ENCODE results near the gene ADGRB2.

The ADGRB2 gene

DNA sequence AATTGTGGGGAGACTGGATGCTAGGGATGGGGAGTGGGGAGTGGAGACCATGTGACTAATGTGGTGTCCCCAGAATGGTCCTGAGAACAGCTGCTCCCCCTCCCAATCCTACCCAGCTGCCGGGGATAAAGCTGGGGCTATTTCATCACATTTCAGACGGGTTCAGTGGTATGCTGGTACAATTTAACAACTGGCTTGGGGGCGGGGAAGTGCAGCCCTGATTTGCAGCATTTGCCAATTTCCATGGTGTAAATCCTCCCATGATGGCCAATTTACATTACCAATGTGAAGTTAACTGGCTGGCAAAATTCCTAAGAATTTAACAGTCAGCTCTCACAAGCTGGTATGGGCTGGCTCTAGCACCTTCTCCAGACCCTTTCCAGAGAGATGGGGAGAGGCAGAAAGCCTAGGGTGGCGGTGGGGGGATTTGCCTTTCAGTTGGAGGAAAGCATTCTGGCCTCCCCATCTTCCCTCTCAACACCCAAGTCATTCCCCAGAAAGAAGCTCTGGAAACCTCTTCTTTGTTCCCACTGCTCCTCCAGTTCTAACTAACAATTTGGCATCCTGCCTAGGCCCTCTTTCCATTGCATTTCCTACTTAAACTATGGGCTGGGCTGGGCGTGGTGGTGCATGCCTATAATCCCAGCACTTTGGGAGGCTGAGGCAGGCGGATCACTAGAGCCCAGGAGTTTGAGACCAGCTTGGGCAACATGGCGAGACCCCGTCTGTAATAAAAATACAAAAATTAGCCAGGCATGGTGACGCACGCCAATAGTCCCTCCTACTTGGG, 11.3 kb upstream of the ADGRB2 start:
- no peaks in the 10 kb centered on the region for H3K36me3 Mint-ChIP-seq (ENCODE audit: low read depth)
- H3K4me1 Mint-ChIP-seq = peaks cover 62% of the 10 kb centered on the region
- H3K4me3 Mint-ChIP-seq = no peak overlapping the region
- H3K9me3 Mint-ChIP-seq = peaks cover 3% of the 10 kb centered on the region
- peaks cover 73% of the 10 kb centered on the region for H3K27me3 Mint-ChIP-seq (ENCODE audit: low read depth)
- no peak overlapping the region for H3K27ac Mint-ChIP-seq
- TF ChIP-seq, protein P1, sequence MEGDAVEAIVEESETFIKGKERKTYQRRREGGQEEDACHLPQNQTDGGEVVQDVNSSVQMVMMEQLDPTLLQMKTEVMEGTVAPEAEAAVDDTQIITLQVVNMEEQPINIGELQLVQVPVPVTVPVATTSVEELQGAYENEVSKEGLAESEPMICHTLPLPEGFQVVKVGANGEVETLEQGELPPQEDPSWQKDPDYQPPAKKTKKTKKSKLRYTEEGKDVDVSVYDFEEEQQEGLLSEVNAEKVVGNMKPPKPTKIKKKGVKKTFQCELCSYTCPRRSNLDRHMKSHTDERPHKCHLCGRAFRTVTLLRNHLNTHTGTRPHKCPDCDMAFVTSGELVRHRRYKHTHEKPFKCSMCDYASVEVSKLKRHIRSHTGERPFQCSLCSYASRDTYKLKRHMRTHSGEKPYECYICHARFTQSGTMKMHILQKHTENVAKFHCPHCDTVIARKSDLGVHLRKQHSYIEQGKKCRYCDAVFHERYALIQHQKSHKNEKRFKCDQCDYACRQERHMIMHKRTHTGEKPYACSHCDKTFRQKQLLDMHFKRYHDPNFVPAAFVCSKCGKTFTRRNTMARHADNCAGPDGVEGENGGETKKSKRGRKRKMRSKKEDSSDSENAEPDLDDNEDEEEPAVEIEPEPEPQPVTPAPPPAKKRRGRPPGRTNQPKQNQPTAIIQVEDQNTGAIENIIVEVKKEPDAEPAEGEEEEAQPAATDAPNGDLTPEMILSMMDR (IDR thresholded peaks at IDR 0.05; ENCODE audit: unreplicated experiment in 3 of 3) = no peak

DNA sequence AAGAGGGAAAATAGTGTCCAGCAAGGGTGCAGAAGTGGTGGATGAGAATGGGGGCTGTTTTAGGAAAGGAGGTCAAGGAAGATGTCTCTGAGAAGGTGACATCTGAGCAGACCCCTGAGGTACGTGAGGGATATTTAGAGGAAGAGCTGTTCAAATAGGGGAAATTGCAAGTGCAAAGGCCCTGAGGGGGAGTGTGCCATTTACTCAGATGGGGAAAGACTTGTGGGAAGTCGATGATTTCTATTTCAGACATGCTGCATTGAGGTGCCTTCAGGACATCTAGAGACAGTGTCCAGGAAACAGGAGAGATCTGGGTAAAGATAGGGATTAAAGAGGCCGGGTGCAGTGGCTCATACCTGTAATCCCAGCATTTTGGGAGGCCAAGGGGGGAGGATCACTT, 10.4 kb upstream of the ADGRB2 start:
- Mint-ChIP-seq H3K27me3 (ENCODE audit: low read depth) (peaks cover 81% of the 10 kb centered on the region), H3K4me3 (no peak overlapping the region), H3K4me1 (peaks cover 62% of the 10 kb centered on the region)

DNA sequence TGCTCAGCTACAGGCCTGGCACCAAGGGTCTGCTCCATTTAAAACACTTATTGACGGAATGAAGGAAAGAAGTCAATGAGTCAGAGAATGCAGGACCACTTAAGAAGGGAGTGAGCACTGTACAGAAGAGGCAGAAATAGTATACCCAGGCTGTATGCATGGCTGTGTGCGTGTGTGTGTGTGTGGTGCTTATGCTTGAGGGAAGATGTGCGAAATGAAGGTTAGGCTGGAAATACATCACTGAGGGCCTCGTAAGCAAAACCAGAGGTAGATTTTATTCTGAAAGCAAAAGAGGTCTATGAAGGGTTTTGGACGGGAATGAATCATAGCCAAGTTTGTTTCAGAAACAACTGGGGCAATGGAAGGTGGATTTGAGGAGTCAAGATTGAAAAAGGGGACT, 9.7 kb upstream of the ADGRB2 start:
- peaks cover 66% of the 10 kb centered on the region for H3K4me1 Mint-ChIP-seq
- peaks cover 79% of the 10 kb centered on the region for H3K27me3 Mint-ChIP-seq (ENCODE audit: low read depth)
- TF ChIP-seq, protein P1 (IDR thresholded peaks at IDR 0.05; ENCODE audit: unreplicated experiment in 3 of 3) = no peak
- no peaks in the 10 kb centered on the region for H3K36me3 Mint-ChIP-seq (ENCODE audit: low read depth)
- no peak overlapping the region for H3K4me3 Mint-ChIP-seq
- H3K27ac Mint-ChIP-seq = no peak overlapping the region
- H3K9me3 Mint-ChIP-seq = peaks cover 3% of the 10 kb centered on the region

More for the DNA sequence above, 10.4 kb upstream of the ADGRB2 start:
- Mint-ChIP-seq H3K27ac (no peak overlapping the region), H3K36me3 (ENCODE audit: low read depth) (no peaks in the 10 kb centered on the region), H3K9me3 (peaks cover 3% of the 10 kb centered on the region)
- TF ChIP-seq, protein P1 (IDR thresholded peaks at IDR 0.05; ENCODE audit: unreplicated experiment in 3 of 3) = no peak

DNA sequence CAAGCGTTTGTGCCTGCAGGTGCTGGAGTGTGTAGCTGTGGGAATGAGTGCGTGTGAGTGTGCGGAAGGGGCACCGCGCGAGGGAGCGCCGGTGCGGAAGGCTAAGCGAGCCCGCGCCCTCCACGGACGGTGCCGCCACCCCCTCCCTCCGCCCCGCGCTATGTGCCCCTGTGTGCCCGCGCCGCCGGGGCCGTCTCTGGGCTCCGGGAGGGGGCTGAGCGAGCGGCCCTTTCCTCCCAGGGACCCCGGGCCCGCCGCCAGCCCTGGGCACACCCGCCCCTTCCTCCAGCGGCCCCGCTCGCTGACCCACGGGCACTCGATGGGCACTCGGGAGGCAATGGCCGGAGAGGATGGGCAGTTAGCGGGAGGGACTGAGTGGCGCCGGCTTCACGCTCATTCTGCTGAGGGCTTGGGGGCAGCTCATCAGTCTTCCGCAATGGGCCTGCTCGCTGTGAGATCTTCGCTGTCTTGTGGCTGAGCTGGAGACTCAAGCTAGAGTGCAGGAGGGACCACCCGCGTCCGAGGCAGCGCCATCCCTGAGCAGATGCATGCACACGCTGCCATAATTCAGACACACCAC, 8.6 kb upstream of the ADGRB2 start:
- Mint-ChIP-seq H3K4me1 (peaks cover 74% of the 10 kb centered on the region), H3K9me3 (peaks cover 3% of the 10 kb centered on the region), H3K27ac (peak overlapping the region in 2 of 3 experiments; percentile 39 to 41), H3K27me3 (ENCODE audit: low read depth) (peaks cover 84% of the 10 kb centered on the region), H3K4me3 (peak overlapping the region; percentile 78 to 84 (median 82)), H3K36me3 (ENCODE audit: low read depth) (no peaks in the 10 kb centered on the region)
- TF ChIP-seq, protein P1 (IDR thresholded peaks at IDR 0.05; ENCODE audit: unreplicated experiment in 3 of 3) = no peak

DNA sequence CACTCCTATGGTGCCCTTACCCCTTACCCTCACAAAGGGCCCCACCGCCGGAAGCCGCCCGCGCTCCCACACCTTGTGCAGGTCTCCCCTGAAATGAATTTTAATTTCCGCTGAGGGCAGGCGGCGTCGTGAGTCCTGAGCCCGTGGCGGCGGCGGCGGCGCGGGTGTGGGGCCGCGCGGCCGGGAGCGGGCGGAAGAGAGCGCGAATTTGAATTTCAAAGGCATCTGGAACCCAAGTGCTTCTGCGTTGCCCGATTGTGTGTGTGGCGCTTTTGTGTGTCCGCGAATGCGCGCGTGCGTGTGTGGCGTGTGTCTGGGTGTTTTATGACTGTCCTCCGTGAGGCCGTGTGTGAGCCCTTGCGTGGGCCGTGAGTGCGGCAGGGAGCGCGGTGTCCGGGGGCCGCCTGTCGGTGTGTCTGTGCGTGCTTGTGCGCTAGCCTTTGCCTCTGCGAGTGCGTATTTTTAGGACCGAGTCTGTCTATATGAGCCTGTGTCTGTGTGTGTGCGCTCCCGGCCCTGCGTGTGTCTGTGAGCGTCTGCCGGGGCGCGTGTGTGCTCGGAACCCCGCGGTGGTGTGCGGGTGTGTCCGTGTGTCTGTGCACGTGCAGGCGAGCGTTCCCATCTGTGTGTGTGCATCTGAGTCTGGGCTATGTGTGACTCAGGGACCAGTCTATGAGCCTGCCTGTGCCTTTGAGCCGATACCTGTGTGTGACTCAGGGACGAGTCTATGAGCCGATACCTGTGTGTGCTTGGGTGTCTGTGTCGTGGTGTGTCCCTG, 7.9 kb upstream of the ADGRB2 start:
- TF ChIP-seq, protein P1 (IDR thresholded peaks at IDR 0.05; ENCODE audit: unreplicated experiment in 3 of 3) = no peak
- Mint-ChIP-seq H3K27ac (peak overlapping the region in 2 of 3 experiments; percentile 39 to 41), H3K36me3 (ENCODE audit: low read depth) (no peaks in the 10 kb centered on the region), H3K4me1 (peaks cover 74% of the 10 kb centered on the region), H3K27me3 (ENCODE audit: low read depth) (peaks cover 79% of the 10 kb centered on the region), H3K4me3 (peak overlapping the region; percentile 78 to 84 (median 82)), H3K9me3 (peaks cover 3% of the 10 kb centered on the region)
